ENCODE measurements around the gene ENOX1.

ENOX1 gene

GRCh38 chr13:43269037-43269481 is 517.7 kb downstream of the ENOX1 start:
- TF ChIP-seq REST (IDR thresholded peaks at IDR 0.05; ENCODE audit: insufficient read depth in 1 of 2, low read depth in 2 of 2, low read length in 2 of 2) (no peak), POLR2AphosphoS5 (IDR thresholded peaks at IDR 0.05; ENCODE audit: low read depth, low read length) (no peak), TAF1 (IDR thresholded peaks at IDR 0.05; ENCODE audit: borderline replicate concordance, insufficient read depth, low read length) (no peak)

GRCh38 chr13:43268632-43269031 is 518.1 kb downstream of the ENOX1 start:
- no peak for TF ChIP-seq FOXP2 (optimal IDR thresholded peaks at IDR 0.05; ENCODE audit: borderline replicate concordance, extremely low read depth, extremely low read length, insufficient read depth)
- TF ChIP-seq REST (IDR thresholded peaks at IDR 0.05; ENCODE audit: insufficient read depth in 1 of 2, low read depth in 2 of 2, low read length in 2 of 2), result no peak
- TF ChIP-seq TAF1 (IDR thresholded peaks at IDR 0.05; ENCODE audit: borderline replicate concordance, insufficient read depth, low read length), result no peak
- TF ChIP-seq SIN3A (IDR thresholded peaks at IDR 0.05; ENCODE audit: borderline replicate concordance, insufficient read depth, low read length), result no peak
- TF ChIP-seq POLR2AphosphoS5 (IDR thresholded peaks at IDR 0.05; ENCODE audit: low read depth, low read length), result no peak

- TF ChIP-seq TAF1 (IDR thresholded peaks at IDR 0.05; ENCODE audit: borderline replicate concordance, insufficient read depth, low read length), result no peak
- no peak for TF ChIP-seq SIN3A (IDR thresholded peaks at IDR 0.05; ENCODE audit: borderline replicate concordance, insufficient read depth, low read length)
- TF ChIP-seq REST (IDR thresholded peaks at IDR 0.05; ENCODE audit: insufficient read depth in 1 of 2, low read depth in 2 of 2, low read length in 2 of 2), result no peak
- TF ChIP-seq POLR2AphosphoS5 (IDR thresholded peaks at IDR 0.05; ENCODE audit: low read depth, low read length), result no peak
- TF ChIP-seq FOXP2 (optimal IDR thresholded peaks at IDR 0.05; ENCODE audit: borderline replicate concordance, extremely low read depth, extremely low read length, insufficient read depth), result no peak
Observed at GRCh38 chr13:43267916-43268315, 518.9 kb downstream of the ENOX1 start.

- TF ChIP-seq TAF1 (IDR thresholded peaks at IDR 0.05; ENCODE audit: borderline replicate concordance, insufficient read depth, low read length) (no peak), SIN3A (IDR thresholded peaks at IDR 0.05; ENCODE audit: borderline replicate concordance, insufficient read depth, low read length) (no peak)
Observed at GRCh38 chr13:43266936-43267615, 519.7 kb downstream of the ENOX1 start.

- TF ChIP-seq SIN3A (IDR thresholded peaks at IDR 0.05; ENCODE audit: borderline replicate concordance, insufficient read depth, low read length) (no peak), TAF1 (IDR thresholded peaks at IDR 0.05; ENCODE audit: borderline replicate concordance, insufficient read depth, low read length) (no peak), POLR2AphosphoS5 (IDR thresholded peaks at IDR 0.05; ENCODE audit: low read depth, low read length) (no peak), FOXP2 (optimal IDR thresholded peaks at IDR 0.05; ENCODE audit: borderline replicate concordance, extremely low read depth, extremely low read length, insufficient read depth) (no peak), REST (IDR thresholded peaks at IDR 0.05; ENCODE audit: insufficient read depth in 1 of 2, low read depth in 2 of 2, low read length in 2 of 2) (no peak)
Observed at GRCh38 chr13:43265028-43265427, 521.7 kb downstream of the ENOX1 start.

Data from PFSK-1 (cell line).